Panc1 (cell line): ENCODE measurements around the gene PRUNE2.

ENCODE experiments used
- CTCF ChIP-seq: fragments of 450-650 bp; IDR thresholded peaks from 2 replicates; pipeline ENCODE4 v1.5.1; 2017; ENCODE audit warnings: mild to moderate bottlenecking
- POLR2AphosphoS5 ChIP-seq: IDR thresholded peaks from 2 replicates; pipeline ENCODE4 v1.6.1; 2012; ENCODE audit warnings: mild to moderate bottlenecking, low read depth, low read length, moderate library complexity
- REST ChIP-seq, 2 experiments: IDR thresholded peaks; 2 replicates each; pipeline ENCODE4 v1.6.1; 2011 to 2012; ENCODE audit warnings: low read depth in 2 of 2, control low read depth in 1 of 2, low read length in 1 of 2, mild to moderate bottlenecking in 1 of 2, moderate library complexity in 1 of 2; ENCODE audit not compliant: insufficient read depth in 1 of 2
- SIN3A ChIP-seq: IDR thresholded peaks from 2 replicates; pipeline ENCODE4 v1.6.1; 2012; ENCODE audit warnings: low read depth, mild to moderate bottlenecking, low read length, moderate library complexity, borderline replicate concordance; ENCODE audit not compliant: insufficient read depth

- no peak for TF ChIP-seq CTCF
- TF ChIP-seq POLR2AphosphoS5: no peak
- no peak for TF ChIP-seq REST (IDR thresholded peaks at IDR 0.05; ENCODE audit: insufficient read depth in 1 of 2, low read depth in 2 of 2, low read length in 1 of 2)
- no peak for TF ChIP-seq SIN3A
These were observed 10.7 kb downstream of the PRUNE2 start for GRCh38 chr9:76895186-76895585.
